Measurements from ENCODE around the gene EFHD2.

The EFHD2 gene

DNA sequence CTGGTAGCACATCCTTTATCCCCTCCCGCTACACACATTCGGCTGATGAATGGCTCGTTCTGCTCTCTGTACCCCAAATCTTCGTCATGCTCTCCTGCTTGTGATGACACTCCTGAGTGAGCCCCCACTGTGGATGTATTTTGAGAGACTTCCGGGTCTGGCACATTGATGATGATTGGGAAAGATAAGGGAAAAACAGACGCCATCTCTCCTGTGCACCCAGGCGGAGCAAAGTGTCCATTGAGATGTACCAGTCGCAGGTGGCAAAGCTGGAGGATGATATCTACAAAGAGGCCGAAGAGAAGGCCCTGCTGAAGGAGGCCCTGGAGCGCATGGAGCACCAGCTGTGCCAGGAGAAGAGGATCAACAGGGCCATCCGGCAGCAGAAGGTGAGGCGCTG, 27.9 kb upstream of the EFHD2 start:
- TF ChIP-seq, protein P1, sequence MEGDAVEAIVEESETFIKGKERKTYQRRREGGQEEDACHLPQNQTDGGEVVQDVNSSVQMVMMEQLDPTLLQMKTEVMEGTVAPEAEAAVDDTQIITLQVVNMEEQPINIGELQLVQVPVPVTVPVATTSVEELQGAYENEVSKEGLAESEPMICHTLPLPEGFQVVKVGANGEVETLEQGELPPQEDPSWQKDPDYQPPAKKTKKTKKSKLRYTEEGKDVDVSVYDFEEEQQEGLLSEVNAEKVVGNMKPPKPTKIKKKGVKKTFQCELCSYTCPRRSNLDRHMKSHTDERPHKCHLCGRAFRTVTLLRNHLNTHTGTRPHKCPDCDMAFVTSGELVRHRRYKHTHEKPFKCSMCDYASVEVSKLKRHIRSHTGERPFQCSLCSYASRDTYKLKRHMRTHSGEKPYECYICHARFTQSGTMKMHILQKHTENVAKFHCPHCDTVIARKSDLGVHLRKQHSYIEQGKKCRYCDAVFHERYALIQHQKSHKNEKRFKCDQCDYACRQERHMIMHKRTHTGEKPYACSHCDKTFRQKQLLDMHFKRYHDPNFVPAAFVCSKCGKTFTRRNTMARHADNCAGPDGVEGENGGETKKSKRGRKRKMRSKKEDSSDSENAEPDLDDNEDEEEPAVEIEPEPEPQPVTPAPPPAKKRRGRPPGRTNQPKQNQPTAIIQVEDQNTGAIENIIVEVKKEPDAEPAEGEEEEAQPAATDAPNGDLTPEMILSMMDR (IDR thresholded peaks at IDR 0.05; ENCODE audit: low read depth, low read length), result no peak
- peak; percentile 36 for DNase-seq
- no peaks in the 10 kb centered on the region; the same call in 1 of the 2 replicates for H3K4me1 ChIP-seq

GRCh38 chr1:15382601-15383518, 26.8 kb upstream of the EFHD2 start:
- DNase-seq, result no peak
- no peak overlapping the region for H3K4me3 ChIP-seq (ENCODE audit: low read depth, low read length)
- no peaks in the 10 kb centered on the region for H3K9me3 ChIP-seq
- H3K36me3 ChIP-seq, result no peaks in the 10 kb centered on the region
- no peaks in the 10 kb centered on the region for H3K27me3 ChIP-seq
- no peaks in the 10 kb centered on the region; the same call in 1 of the 2 replicates for H3K4me1 ChIP-seq
- TF ChIP-seq, protein P1 (IDR thresholded peaks at IDR 0.05; ENCODE audit: low read depth, low read length), result no peak

More for the DNA sequence above, 27.9 kb upstream of the EFHD2 start:
- H3K9me3 ChIP-seq, result no peaks in the 10 kb centered on the region
- no peak overlapping the region for H3K4me3 ChIP-seq (ENCODE audit: low read depth, low read length)
- H3K27me3 ChIP-seq, result no peaks in the 10 kb centered on the region
- no peaks in the 10 kb centered on the region for H3K36me3 ChIP-seq

GRCh38 chr1:15383810-15384209, 25.9 kb upstream of the EFHD2 start:
- TF ChIP-seq, protein P1 (IDR thresholded peaks at IDR 0.05; ENCODE audit: low read depth, low read length), result no peak
- Histone ChIP-seq H3K36me3 (no peaks in the 10 kb centered on the region), H3K27me3 (no peaks in the 10 kb centered on the region)

GRCh38 chr1:15384301-15384901, 25.3 kb upstream of the EFHD2 start:
- no peaks in the 10 kb centered on the region for H3K9me3 ChIP-seq
- H3K36me3 ChIP-seq, result no peaks in the 10 kb centered on the region
- TF ChIP-seq, protein P1 (IDR thresholded peaks at IDR 0.05; ENCODE audit: low read depth, low read length), result no peak
- H3K4me3 ChIP-seq (ENCODE audit: low read depth, low read length), result no peak overlapping the region
- H3K27me3 ChIP-seq, result no peaks in the 10 kb centered on the region
- no peak for DNase-seq
- H3K4me1 ChIP-seq, result no peaks in the 10 kb centered on the region; the same call in 1 of the 2 replicates

More at GRCh38 chr1:15383810-15384209, 25.9 kb upstream of the EFHD2 start:
- Histone ChIP-seq H3K4me1 (no peaks in the 10 kb centered on the region; the same call in 1 of the 2 replicates), H3K4me3 (ENCODE audit: low read depth, low read length) (no peak overlapping the region), H3K9me3 (no peaks in the 10 kb centered on the region)
- DNase-seq, result no peak

- no peak overlapping the region for H3K4me3 ChIP-seq (ENCODE audit: low read depth, low read length)
- no peaks in the 10 kb centered on the region; the same call in 1 of the 2 replicates for H3K4me1 ChIP-seq
- no peaks in the 10 kb centered on the region for H3K36me3 ChIP-seq
- H3K27me3 ChIP-seq, result no peaks in the 10 kb centered on the region
- DNase-seq, result no peak
- no peaks in the 10 kb centered on the region for H3K9me3 ChIP-seq
- TF ChIP-seq, protein P1 (IDR thresholded peaks at IDR 0.05; ENCODE audit: low read depth, low read length), result no peak
Measured at GRCh38 chr1:15385420-15385819, 24.3 kb upstream of the EFHD2 start.
